Measurements from ENCODE around the gene ARHGAP4. TPM values are rescaled to one million over a fixed set of nuclear protein-coding genes. Genes with fewer than 3 reads are reported as not detected.
A peak's percentile ranks its signal among the peaks of the same experiment; 100 is the strongest.

Gene ARHGAP4
- total and polyA plus RNA-seq, 2 donors (not counting 1 experiment from before 2014, with no cell fraction given): 0.51 to 1.5 TPM

DNA sequence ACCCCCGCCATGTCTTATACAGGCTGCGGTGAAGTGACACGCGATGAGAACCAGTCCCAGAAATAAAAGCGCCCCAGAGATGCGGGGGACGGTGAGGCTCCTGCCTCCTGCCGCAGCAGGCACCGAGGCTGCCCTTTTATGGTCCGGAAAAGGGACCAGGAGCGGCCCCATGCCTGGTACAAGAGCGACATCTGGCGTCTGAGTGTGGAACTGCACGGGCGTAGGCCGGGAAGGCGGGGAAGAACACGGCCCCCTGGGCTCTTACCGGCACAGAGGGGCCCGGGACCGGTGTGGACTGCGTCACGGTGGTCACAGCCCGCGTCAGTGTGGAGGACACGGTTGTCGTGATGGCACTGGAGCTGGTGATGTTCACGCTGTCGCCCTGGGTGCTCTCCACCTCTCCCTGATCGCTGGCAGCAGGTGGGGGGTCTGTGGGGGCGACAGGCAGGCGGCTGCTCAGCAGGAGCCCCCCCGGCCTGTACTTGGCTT is 27.3 kb upstream of the ARHGAP4 start:
- Histone ChIP-seq H3K4me1 (ENCODE audit: control insufficient read depth, extremely low read depth, insufficient read depth, low read length) (peaks cover 2% of the 10 kb centered on the region), H3K9me3 (ENCODE audit: control insufficient read depth, insufficient read depth, low read depth, low read length) (no peaks in the 10 kb centered on the region), H3K4me2 (ENCODE audit: extremely low read depth, insufficient read depth, low read length) (no peak overlapping the region), H3K36me3 (ENCODE audit: control insufficient read depth, insufficient read depth, low read length) (peaks cover 56% of the 10 kb centered on the region), H3K9ac (ENCODE audit: insufficient read depth, low read length) (no peak overlapping the region), H3K4me3 (replicated peaks in 1 of 4; ENCODE audit: control extremely low read depth in 1 of 4, insufficient read depth in 1 of 4, low read depth in 3 of 4, low read length in 4 of 4) (no peak overlapping the region), H3K79me2 (ENCODE audit: control insufficient read depth, insufficient read depth, low read length) (no peaks in the 10 kb centered on the region), H3K27ac (ENCODE audit: insufficient read depth, low read length) (peak overlapping the region; percentile 43), H4K20me1 (ENCODE audit: control insufficient read depth, extremely low read depth, insufficient read depth, low read length) (no peaks in the 10 kb centered on the region), H2AFZ (ENCODE audit: low read length) (no peak overlapping the region), H3K27me3 (ENCODE audit: control insufficient read depth, insufficient read depth, low read length) (no peaks in the 10 kb centered on the region)
- peak; percentile 70 to 76 for TF ChIP-seq CTCF (conservative IDR thresholded peaks at IDR 0.05 in 1 of 2, IDR thresholded peaks at IDR 0.05 in 1 of 2; ENCODE audit: low read depth in 1 of 2, low read length in 2 of 2)
- no peak for TF ChIP-seq EZH2 (IDR thresholded peaks at IDR 0.05; ENCODE audit: low read length, missing control alignments)
- peak; percentile 47 to 59 for DNase-seq (ENCODE audit: low read depth in 2 of 2)

GRCh38 chrX:153952373-153953026 is 26.4 kb upstream of the ARHGAP4 start:
- Histone ChIP-seq H3K36me3 (ENCODE audit: control insufficient read depth, insufficient read depth, low read length) (peaks cover 51% of the 10 kb centered on the region), H3K4me1 (ENCODE audit: control insufficient read depth, extremely low read depth, insufficient read depth, low read length) (peaks cover 2% of the 10 kb centered on the region), H2AFZ (ENCODE audit: low read length) (no peak overlapping the region), H3K27ac (ENCODE audit: insufficient read depth, low read length) (no peak overlapping the region), H3K9me3 (ENCODE audit: control insufficient read depth, insufficient read depth, low read depth, low read length) (no peaks in the 10 kb centered on the region), H3K4me2 (ENCODE audit: extremely low read depth, insufficient read depth, low read length) (no peak overlapping the region), H3K9ac (ENCODE audit: insufficient read depth, low read length) (no peak overlapping the region), H4K20me1 (ENCODE audit: control insufficient read depth, extremely low read depth, insufficient read depth, low read length) (no peaks in the 10 kb centered on the region), H3K4me3 (replicated peaks in 1 of 4; ENCODE audit: control extremely low read depth in 1 of 4, insufficient read depth in 1 of 4, low read depth in 3 of 4, low read length in 4 of 4) (no peak overlapping the region), H3K27me3 (ENCODE audit: control insufficient read depth, insufficient read depth, low read length) (no peaks in the 10 kb centered on the region), H3K79me2 (ENCODE audit: control insufficient read depth, insufficient read depth, low read length) (no peaks in the 10 kb centered on the region)
- TF ChIP-seq EZH2 (IDR thresholded peaks at IDR 0.05; ENCODE audit: low read length, missing control alignments) (no peak), CTCF (conservative IDR thresholded peaks at IDR 0.05 in 1 of 2, IDR thresholded peaks at IDR 0.05 in 1 of 2; ENCODE audit: low read depth in 1 of 2, low read length in 2 of 2) (no peak)
- no peak for DNase-seq (ENCODE audit: low read depth in 2 of 2)

GRCh38 chrX:153951683-153952372 is 25.8 kb upstream of the ARHGAP4 start:
- Histone ChIP-seq H3K9ac (ENCODE audit: insufficient read depth, low read length) (no peak overlapping the region), H3K36me3 (ENCODE audit: control insufficient read depth, insufficient read depth, low read length) (peaks cover 47% of the 10 kb centered on the region), H3K79me2 (ENCODE audit: control insufficient read depth, insufficient read depth, low read length) (no peaks in the 10 kb centered on the region), H2AFZ (ENCODE audit: low read length) (no peak overlapping the region), H3K27ac (ENCODE audit: insufficient read depth, low read length) (no peak overlapping the region), H3K4me3 (replicated peaks in 1 of 4; ENCODE audit: control extremely low read depth in 1 of 4, insufficient read depth in 1 of 4, low read depth in 3 of 4, low read length in 4 of 4) (no peak overlapping the region), H3K9me3 (ENCODE audit: control insufficient read depth, insufficient read depth, low read depth, low read length) (no peaks in the 10 kb centered on the region), H3K4me1 (ENCODE audit: control insufficient read depth, extremely low read depth, insufficient read depth, low read length) (peaks cover 2% of the 10 kb centered on the region), H4K20me1 (ENCODE audit: control insufficient read depth, extremely low read depth, insufficient read depth, low read length) (no peaks in the 10 kb centered on the region), H3K4me2 (ENCODE audit: extremely low read depth, insufficient read depth, low read length) (no peak overlapping the region), H3K27me3 (ENCODE audit: control insufficient read depth, insufficient read depth, low read length) (no peaks in the 10 kb centered on the region)
- no peak for TF ChIP-seq EZH2 (IDR thresholded peaks at IDR 0.05; ENCODE audit: low read length, missing control alignments)
- TF ChIP-seq CTCF (conservative IDR thresholded peaks at IDR 0.05 in 1 of 2, IDR thresholded peaks at IDR 0.05 in 1 of 2; ENCODE audit: low read depth in 1 of 2, low read length in 2 of 2): no peak
- no peak for DNase-seq (ENCODE audit: low read depth in 2 of 2)

All from fibroblast of lung (primary cell).